ENCODE results near the gene PHLDA2.

Gene PHLDA2

DNA sequence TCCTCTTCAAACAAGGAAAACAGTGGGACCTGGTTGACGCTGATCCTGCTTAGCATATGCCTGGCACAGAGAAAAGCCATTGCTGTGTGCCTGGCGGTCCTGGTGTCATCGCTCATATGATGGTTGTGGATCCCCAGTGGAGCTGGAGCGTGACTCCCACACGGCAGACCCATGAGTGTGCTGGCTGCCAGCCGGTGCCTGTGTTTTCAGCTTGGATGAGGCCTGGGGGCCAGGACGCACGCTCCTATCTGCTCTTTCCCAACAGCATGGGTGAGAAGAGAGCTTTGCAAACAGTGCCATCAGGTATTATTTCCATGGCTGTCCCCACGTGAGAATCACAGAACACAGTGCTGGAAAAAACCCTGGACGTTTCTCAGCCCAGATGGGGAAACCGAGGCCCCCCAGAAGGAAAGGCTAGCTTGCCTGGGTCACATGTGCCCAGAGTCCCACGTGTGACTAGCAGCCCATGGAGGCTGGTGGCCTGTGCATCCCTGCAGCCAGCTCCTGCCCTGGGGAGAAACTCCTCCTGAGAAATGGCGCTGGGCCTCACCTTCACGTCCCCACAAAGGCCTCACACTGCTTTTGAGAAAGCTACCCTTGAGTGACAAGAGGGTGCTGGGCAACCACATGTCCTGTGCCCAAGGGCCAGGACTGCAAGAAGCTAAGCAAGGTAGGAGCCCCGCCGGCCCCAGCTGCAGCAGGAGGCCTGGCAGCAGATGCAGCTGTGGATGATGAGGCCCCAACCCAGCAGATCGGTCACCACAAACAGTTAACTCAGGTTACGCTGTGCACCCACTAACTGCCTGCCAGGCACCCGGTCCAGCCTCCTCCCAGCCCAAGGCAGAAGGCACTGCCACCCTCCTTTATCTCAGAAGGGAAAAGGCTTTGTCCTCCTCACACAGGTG is 47.9 kb downstream of the PHLDA2 start:
- no peak for DNase-seq

DNA sequence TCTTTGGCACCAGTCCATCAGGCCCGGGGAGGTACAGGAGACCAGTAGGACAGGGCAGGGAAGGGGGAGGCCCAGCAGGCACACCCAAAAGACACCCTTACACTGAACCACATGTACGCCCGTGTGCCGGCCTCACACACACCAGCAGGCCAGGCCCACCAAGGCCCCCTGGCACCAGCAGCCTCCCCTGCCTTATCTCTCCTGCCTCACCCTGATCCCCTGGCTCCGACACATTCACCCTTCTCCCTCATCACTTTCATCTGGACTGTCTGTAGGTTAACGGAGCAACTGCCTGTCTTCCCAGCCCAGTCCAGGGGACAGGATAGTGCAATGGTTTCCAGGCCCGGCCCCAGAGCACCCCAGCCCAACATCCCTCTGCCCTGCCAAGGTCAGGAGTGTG is 48.6 kb downstream of the PHLDA2 start:
- no peak for DNase-seq

DNA sequence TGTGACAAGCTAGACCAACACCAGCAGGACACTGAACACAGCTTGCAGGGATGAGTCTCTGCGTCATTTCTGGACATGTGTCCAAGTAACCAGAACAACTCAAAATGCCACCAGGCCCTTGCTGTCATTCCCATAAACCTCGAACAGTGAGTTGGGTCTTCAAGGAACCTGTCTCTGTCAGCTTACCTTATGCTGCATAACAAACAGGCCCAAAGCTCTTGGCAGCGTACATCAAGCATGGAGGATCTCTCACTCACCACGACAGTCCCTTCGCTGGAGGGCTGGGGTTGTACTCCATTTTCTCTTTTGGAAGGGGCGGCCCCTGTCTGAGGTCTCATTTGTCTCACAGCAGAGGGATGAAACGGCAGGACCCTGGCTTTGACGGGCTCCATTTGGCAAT is 50.4 kb downstream of the PHLDA2 start:
- no peak for DNase-seq

Measured in DMS79 (cell line).